Parietal lobe (tissue), 1 donor: ENCODE data around the gene ZFP91. TPM values are rescaled to one million over a fixed set of nuclear protein-coding genes. Genes with fewer than 3 reads are reported as not detected.

ENCODE experiments used
- total RNA-seq: library from RNA; depleted of rRNA; stranded (reverse); fragments of >200 nt; gene quantifications from one replicate; pipeline ENCODE4 v1.2.3, GENCODE V29; 2014

The ZFP91 gene
- 49.5 TPM for total RNA-seq

GRCh38 chr11:58578635-58579191 is at the start of gene ZFP91:
Gene ZFP91, plus strand, starts transcription at chr11:58579063. Its CDS starts 219 bp downstream, at chr11:58579282.

GRCh38 chr11:58575377-58576020 is 3.4 kb upstream of the ZFP91 start, which contains the start of gene LPXN:
Gene LPXN, minus strand, starts transcription at chr11:58575856. Its CDS starts 84 bp downstream, at chr11:58575772.

DNA sequence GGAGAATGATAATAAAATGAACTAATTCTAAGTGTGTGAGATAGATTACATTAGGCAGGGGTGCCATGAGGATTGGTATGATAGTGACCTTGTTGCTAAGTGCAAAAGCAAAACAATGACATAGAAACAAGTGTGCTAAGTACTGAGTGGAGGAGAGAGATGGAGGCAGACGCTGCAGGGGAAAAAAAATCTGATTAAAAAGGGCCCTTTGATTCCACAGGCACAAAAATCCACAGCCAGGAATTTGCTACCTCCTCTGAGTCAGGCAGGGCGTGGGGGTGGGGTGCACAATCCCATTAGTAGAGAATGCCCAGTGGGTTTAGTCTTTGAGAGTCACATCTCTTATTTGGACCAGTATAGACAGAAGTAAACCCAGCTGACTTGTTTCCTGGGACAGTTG is 43.5 kb downstream of the ZFP91 start, which contains the start of gene CNTF:
Gene CNTF, plus strand, starts transcription at position 322 of the 400 bp plus-strand sequence. CDS start 88 bp downstream, outside the sequence.

Other genes with a start within 250 kb of the ZFP91 start
- not detected for gene OR5B17, start 220.0 kb upstream of the ZFP91 start, total RNA-seq
- not detected for gene OR5B3, start 172.2 kb upstream of the ZFP91 start, total RNA-seq
- gene OR5B2, start 150.9 kb upstream of the ZFP91 start, total RNA-seq: not detected
- not detected for gene OR5B12, start 136.8 kb upstream of the ZFP91 start, total RNA-seq
- gene OR5B21, start 71.0 kb upstream of the ZFP91 start, total RNA-seq: not detected
- 4.4 TPM for gene LPXN, start 3.2 kb upstream of the ZFP91 start, total RNA-seq
- gene CNTF, start 43.6 kb downstream of the ZFP91 start, total RNA-seq: 5.6 TPM
- gene GLYAT, start 152.9 kb downstream of the ZFP91 start, total RNA-seq: not detected